Activated T-helper 17 cell treated with anti-CD3 and anti-CD28 coated beads, Interleukin-2, amount 50 U/mL, for 72 hours (primary cell): ENCODE results near the gene PSAP. TPM values are rescaled to one million over a fixed set of nuclear protein-coding genes. Genes with fewer than 3 reads are reported as not detected.
A peak's percentile ranks its signal among the peaks of the same experiment; 100 is the strongest.

Source experiments
- ATAC-seq: fragments of 150-1000 bp; cut with Tn5 transposase; replicated peaks from 2 replicates; pipeline ENCODE4 v1.10.0; 2021; ENCODE audit warnings: mild to moderate bottlenecking, moderate library complexity
- H3K27ac Mint-ChIP-seq: one replicate; pipeline ENCODE4 v1.8.0; 2022; ENCODE audit warnings: mixed read lengths
- H3K27me3 Mint-ChIP-seq: one replicate; pipeline ENCODE4 v1.8.0; 2022; ENCODE audit warnings: mixed read lengths
- H3K36me3 Mint-ChIP-seq: one replicate; pipeline ENCODE4 v1.8.0; 2022; ENCODE audit warnings: low read depth, mild to moderate bottlenecking, mixed read lengths
- H3K4me1 Mint-ChIP-seq: one replicate; pipeline ENCODE4 v1.8.0; 2022; ENCODE audit warnings: mixed read lengths
- H3K4me3 Mint-ChIP-seq: one replicate; pipeline ENCODE4 v1.8.0; 2022; ENCODE audit warnings: mild to moderate bottlenecking, mixed read lengths
- H3K9me3 Mint-ChIP-seq: one replicate; pipeline ENCODE4 v1.8.0; 2022; ENCODE audit warnings: mixed read lengths
- total RNA-seq, 2 donors: library from RNA; stranded (reverse); gene quantifications; one replicate each; pipeline ENCODE4 v1.2.3, GENCODE V29; 2022

The PSAP gene
- total RNA-seq, 2 donors from 2014 or later: 121 to 153 TPM

GRCh38 chr10:71806704-71807556 is 44.1 kb downstream of the PSAP start:
- no peaks in the 10 kb centered on the region for H3K36me3 Mint-ChIP-seq
- H3K4me3 Mint-ChIP-seq: no peak overlapping the region
- H3K27ac Mint-ChIP-seq: no peak overlapping the region
- no peaks in the 10 kb centered on the region for H3K9me3 Mint-ChIP-seq
- H3K27me3 Mint-ChIP-seq: no peaks in the 10 kb centered on the region
- no peak for ATAC-seq
- H3K4me1 Mint-ChIP-seq: peaks cover 6% of the 10 kb centered on the region

DNA sequence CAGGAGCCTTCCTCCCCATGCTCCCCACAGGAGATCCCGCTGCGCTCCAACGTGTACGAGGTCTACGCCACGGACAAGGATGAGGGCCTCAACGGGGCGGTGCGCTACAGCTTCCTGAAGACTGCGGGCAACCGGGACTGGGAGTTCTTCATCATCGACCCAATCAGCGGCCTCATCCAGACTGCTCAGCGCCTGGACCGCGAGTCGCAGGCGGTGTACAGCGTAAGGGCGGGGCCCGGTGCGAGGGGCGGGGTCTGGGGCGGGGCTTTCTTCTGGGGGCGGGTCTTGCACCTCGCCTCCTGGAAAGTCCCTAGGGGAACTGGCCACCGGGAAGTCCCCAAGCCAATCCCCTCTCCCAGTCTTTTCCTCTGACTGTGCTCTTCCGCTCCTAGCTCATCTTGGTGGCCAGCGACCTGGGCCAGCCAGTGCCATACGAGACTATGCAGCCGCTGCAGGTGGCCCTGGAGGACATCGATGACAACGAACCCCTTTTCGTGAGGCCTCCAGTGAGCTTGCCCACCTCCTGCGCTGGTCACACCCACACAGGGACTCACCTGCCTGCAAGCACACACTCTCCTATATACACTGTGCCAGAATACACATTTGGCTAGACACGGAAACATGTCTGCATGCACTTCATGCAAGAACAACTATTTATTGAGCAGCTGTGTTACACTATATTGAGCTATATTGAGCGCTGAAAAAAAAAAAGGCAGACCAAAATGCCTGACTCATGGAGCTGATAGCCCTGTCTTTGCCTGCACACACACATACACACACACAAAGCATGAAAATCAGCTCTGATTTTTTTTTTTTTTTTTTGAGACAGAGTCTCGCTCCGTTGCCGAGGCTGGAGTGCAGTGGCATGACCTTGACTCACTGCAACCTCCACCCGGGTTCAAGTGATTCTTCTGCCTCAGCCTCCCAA is 45.0 kb downstream of the PSAP start:
- peak; percentile 37 for ATAC-seq
- no peaks in the 10 kb centered on the region for H3K9me3 Mint-ChIP-seq

DNA sequence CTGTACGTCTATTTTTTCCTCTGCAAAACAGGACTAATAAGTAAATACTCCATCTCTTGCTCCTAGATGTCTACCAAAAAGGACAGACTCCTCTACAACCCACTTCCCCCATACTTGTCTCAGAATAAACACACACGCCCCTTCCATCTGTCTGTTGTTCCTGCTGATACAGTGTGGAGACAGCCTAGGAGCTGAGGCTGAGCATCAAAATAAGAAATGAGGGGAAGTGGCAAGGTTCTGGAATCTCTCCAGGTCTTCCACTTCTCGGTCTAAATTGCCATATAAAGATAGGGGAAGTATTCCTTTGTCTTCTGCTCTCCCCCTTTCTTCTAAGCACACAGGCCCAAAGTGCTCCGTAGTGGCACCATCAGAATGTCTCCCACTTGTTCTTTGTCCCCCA is 47.0 kb downstream of the PSAP start:
- Mint-ChIP-seq H3K36me3 (no peaks in the 10 kb centered on the region), H3K4me1 (peaks cover 12% of the 10 kb centered on the region)
- no peak for ATAC-seq

More for the DNA sequence above, 45.0 kb downstream of the PSAP start:
- no peaks in the 10 kb centered on the region for H3K27me3 Mint-ChIP-seq
- no peak overlapping the region for H3K4me3 Mint-ChIP-seq
- H3K4me1 Mint-ChIP-seq: peaks cover 12% of the 10 kb centered on the region
- no peaks in the 10 kb centered on the region for H3K36me3 Mint-ChIP-seq
- no peak overlapping the region for H3K27ac Mint-ChIP-seq

DNA sequence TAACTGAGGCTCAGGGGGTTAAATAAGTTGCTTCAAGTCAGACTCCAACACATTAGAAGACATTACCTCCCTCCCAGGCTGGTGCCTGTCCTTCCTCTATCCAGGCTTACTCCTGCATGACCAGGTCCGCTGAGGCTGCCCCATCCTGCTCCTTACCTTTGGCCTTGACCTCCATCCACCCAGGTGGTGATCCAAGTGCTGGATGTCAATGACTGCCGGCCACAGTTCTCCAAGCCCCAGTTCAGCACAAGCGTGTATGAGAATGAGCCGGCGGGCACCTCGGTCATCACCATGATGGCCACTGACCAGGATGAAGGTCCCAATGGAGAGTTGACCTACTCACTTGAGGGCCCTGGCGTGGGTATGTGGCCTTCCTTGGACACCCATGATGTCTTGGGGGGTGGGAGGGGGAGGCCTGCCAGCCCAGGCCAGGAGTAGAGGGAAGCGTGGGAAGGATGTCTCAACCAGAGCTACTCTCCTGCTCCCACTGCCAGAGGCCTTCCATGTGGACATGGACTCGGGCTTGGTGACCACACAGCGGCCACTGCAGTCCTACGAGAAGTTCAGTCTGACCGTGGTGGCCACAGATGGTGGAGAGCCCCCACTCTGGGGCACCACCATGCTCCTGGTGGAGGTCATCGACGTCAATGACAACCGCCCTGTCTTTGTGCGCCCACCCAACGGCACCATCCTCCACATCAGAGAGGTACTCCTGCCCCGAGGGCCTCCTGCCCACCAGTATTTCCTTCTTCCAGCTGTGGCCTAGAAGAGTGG is 48.1 kb downstream of the PSAP start:
- H3K4me1 Mint-ChIP-seq: peaks cover 12% of the 10 kb centered on the region
- no peak for ATAC-seq
- no peak overlapping the region for H3K4me3 Mint-ChIP-seq
- no peaks in the 10 kb centered on the region for H3K9me3 Mint-ChIP-seq
- no peaks in the 10 kb centered on the region for H3K36me3 Mint-ChIP-seq
- H3K27ac Mint-ChIP-seq: no peak overlapping the region
- no peaks in the 10 kb centered on the region for H3K27me3 Mint-ChIP-seq

More for the DNA sequence above, 47.0 kb downstream of the PSAP start:
- Mint-ChIP-seq H3K4me3 (no peak overlapping the region), H3K9me3 (no peaks in the 10 kb centered on the region), H3K27ac (peak overlapping the region; percentile 18), H3K27me3 (no peaks in the 10 kb centered on the region)

- H3K27ac Mint-ChIP-seq: no peak overlapping the region
- H3K27me3 Mint-ChIP-seq: no peaks in the 10 kb centered on the region
- H3K9me3 Mint-ChIP-seq: no peaks in the 10 kb centered on the region
- no peak overlapping the region for H3K4me3 Mint-ChIP-seq
- no peak for ATAC-seq
- H3K4me1 Mint-ChIP-seq: peaks cover 16% of the 10 kb centered on the region
- H3K36me3 Mint-ChIP-seq: no peaks in the 10 kb centered on the region
Measured at GRCh38 chr10:71802235-71802634, 48.8 kb downstream of the PSAP start.

DNA sequence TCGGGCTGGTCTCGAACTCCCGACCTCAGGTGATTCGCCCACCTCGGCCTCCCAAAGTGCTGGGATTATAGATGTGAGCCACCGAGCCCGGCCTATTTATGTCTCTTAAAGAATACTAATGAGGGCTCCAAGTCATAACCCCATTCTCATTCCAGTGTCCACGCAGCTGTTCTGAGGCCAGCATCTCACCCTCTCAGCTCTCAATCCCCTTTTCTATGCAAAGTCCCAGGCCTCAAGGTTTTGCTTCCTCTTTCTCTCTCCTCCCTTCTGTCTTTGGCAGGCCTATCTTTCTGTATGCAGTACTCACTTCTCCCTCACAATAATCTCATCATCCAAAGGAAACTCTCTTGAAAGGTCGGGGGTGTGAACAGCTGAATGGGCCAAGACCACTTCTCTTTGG is 49.7 kb downstream of the PSAP start:
- no peak overlapping the region for H3K27ac Mint-ChIP-seq
- H3K27me3 Mint-ChIP-seq: no peaks in the 10 kb centered on the region
- no peaks in the 10 kb centered on the region for H3K9me3 Mint-ChIP-seq
- no peak overlapping the region for H3K4me3 Mint-ChIP-seq
- H3K4me1 Mint-ChIP-seq: peaks cover 19% of the 10 kb centered on the region
- no peak for ATAC-seq
- H3K36me3 Mint-ChIP-seq: no peaks in the 10 kb centered on the region

DNA sequence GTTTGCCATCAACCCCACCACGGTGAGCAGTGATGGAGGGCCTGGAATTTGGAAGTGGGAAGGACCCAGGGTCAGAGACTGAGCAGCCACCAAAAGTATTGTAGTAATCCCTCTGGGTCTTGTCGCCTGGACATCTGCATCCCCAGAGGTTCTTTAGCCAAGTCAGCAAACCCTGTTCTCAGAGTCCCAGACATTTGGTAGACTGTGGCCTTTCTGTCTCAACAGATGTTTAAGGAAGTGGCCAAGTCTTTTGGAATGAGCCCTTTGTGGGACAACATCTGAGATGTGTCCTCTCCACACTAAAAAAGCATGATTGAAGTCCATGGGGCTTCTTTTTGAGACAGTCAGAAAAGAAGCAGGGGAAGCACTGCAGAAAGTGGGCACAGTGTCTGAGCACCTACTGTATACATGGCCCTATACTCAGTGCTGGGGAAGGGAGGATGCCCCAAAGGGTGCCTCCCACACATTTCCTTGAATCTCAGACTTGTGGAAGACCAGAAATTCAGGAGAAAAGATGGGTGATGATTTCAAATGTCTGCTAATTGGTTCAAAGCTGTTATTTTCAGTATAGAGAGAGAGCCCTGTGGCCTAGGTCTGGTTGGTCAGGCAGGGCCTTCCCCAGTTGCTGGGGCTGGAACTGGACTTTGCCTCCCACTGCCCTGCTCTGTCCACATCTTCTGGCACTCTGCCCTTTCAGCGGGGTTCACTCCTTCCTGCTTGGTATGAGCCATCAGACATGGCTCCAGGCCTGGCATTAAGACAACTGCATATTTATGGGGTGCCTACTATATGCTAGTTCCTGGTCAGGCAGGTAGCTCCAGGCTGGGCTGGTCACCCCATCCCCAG is 51.2 kb downstream of the PSAP start:
- H3K4me1 Mint-ChIP-seq: peaks cover 19% of the 10 kb centered on the region
- ATAC-seq: no peak
- H3K27me3 Mint-ChIP-seq: no peaks in the 10 kb centered on the region
- no peaks in the 10 kb centered on the region for H3K36me3 Mint-ChIP-seq
- no peak overlapping the region for H3K4me3 Mint-ChIP-seq
- no peak overlapping the region for H3K27ac Mint-ChIP-seq
- H3K9me3 Mint-ChIP-seq: no peaks in the 10 kb centered on the region

DNA sequence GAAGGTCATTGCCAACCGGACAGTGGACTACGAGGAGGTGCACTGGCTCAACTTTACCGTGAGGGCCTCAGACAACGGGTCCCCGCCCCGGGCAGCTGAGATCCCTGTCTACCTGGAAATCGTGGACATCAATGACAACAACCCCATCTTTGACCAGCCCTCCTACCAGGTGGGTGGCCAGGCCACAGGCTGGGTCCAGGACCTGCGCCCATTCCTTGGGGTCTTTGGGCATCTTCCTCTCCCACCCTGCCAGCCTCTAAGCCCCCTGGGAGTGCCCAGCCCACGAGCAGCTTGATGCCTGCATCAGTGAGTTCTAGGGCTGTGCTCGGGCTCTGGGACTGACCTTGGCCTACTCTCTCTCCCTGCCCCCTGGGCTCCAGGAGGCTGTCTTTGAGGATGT is 51.9 kb downstream of the PSAP start:
- Mint-ChIP-seq H3K9me3 (no peaks in the 10 kb centered on the region), H3K4me3 (no peak overlapping the region), H3K27me3 (no peaks in the 10 kb centered on the region), H3K36me3 (no peaks in the 10 kb centered on the region), H3K27ac (no peak overlapping the region), H3K4me1 (peaks cover 14% of the 10 kb centered on the region)
- no peak for ATAC-seq

DNA sequence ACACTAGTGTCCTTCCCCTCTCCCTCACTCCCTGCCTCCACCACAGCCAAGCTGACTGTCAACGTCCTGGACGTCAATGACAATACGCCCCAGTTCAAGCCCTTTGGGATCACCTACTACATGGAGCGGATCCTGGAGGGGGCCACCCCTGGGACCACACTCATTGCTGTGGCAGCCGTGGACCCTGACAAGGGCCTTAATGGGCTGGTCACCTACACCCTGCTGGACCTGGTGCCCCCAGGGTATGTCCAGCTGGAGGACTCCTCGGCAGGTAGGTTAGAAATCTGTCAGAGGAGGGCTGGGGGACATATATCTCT is 52.8 kb downstream of the PSAP start:
- no peaks in the 10 kb centered on the region for H3K27me3 Mint-ChIP-seq
- ATAC-seq: no peak
- H3K27ac Mint-ChIP-seq: no peak overlapping the region
- no peaks in the 10 kb centered on the region for H3K36me3 Mint-ChIP-seq
- H3K4me3 Mint-ChIP-seq: no peak overlapping the region
- peaks cover 12% of the 10 kb centered on the region for H3K4me1 Mint-ChIP-seq
- no peaks in the 10 kb centered on the region for H3K9me3 Mint-ChIP-seq

GRCh38 chr10:71797533-71798307 is 53.3 kb downstream of the PSAP start:
- H3K4me1 Mint-ChIP-seq: peaks cover 12% of the 10 kb centered on the region
- no peaks in the 10 kb centered on the region for H3K27me3 Mint-ChIP-seq

DNA sequence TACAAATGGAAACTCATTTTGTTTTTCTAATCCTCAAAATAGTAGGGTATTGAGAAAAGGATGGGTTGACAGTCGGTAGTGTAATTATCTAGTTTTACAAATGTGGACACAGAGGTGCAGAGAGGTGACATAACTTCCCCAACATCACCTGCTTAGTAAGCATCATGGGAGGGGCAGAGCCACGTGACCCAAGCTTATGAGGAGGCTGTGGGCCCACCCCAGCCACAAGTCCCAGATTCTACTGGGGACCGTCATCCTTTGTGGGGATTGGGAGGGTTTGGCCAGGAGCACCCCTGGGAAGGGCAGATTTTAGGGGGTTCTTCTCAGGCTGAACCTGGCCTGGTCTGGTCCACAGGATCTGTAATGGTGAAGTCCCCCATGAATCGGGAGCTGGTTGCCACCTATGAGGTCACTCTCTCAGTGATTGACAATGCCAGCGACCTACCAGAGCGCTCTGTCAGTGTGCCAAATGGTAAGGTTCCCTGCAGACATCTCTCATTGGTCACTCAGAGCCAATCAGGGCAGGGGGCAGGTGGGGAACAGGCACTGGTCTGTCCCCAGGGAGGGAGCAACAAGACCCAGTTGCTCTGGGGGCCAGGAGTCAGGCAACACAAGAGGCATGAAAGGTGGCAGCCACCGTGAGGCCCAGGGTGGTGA is 54.2 kb downstream of the PSAP start:
- Mint-ChIP-seq H3K27me3 (no peaks in the 10 kb centered on the region), H3K4me1 (peaks cover 12% of the 10 kb centered on the region), H3K4me3 (no peak overlapping the region), H3K36me3 (no peaks in the 10 kb centered on the region), H3K27ac (no peak overlapping the region), H3K9me3 (no peaks in the 10 kb centered on the region)
- ATAC-seq: no peak

More at GRCh38 chr10:71797533-71798307, 53.3 kb downstream of the PSAP start:
- H3K36me3 Mint-ChIP-seq: no peaks in the 10 kb centered on the region
- no peak overlapping the region for H3K4me3 Mint-ChIP-seq
- no peak overlapping the region for H3K27ac Mint-ChIP-seq
- no peaks in the 10 kb centered on the region for H3K9me3 Mint-ChIP-seq
- ATAC-seq: no peak

GRCh38 chr10:71795248-71795647 is 55.8 kb downstream of the PSAP start:
- H3K4me3 Mint-ChIP-seq: no peak overlapping the region
- H3K27ac Mint-ChIP-seq: no peak overlapping the region
- peaks cover 7% of the 10 kb centered on the region for H3K4me1 Mint-ChIP-seq
- H3K36me3 Mint-ChIP-seq: no peaks in the 10 kb centered on the region
- H3K9me3 Mint-ChIP-seq: no peaks in the 10 kb centered on the region
- H3K27me3 Mint-ChIP-seq: no peaks in the 10 kb centered on the region
- ATAC-seq: no peak
